ENCODE data around the gene GATAD2B. TPM values are rescaled to one million over a fixed set of nuclear protein-coding genes. Genes with fewer than 3 reads are reported as not detected.

The GATAD2B gene
- total and polyA plus RNA-seq, 9 donors: 11.2 to 73.0 (median 55.8) TPM

- intact Hi-C loops (cut with DNase I): no loop called here
- DNase-seq: no peak
- H3K27me3 ChIP-seq: no peaks in the 10 kb centered on the region
- no peak for TF ChIP-seq POLR2A (IDR thresholded peaks at IDR 0.05)
- TF ChIP-seq, protein P1, sequence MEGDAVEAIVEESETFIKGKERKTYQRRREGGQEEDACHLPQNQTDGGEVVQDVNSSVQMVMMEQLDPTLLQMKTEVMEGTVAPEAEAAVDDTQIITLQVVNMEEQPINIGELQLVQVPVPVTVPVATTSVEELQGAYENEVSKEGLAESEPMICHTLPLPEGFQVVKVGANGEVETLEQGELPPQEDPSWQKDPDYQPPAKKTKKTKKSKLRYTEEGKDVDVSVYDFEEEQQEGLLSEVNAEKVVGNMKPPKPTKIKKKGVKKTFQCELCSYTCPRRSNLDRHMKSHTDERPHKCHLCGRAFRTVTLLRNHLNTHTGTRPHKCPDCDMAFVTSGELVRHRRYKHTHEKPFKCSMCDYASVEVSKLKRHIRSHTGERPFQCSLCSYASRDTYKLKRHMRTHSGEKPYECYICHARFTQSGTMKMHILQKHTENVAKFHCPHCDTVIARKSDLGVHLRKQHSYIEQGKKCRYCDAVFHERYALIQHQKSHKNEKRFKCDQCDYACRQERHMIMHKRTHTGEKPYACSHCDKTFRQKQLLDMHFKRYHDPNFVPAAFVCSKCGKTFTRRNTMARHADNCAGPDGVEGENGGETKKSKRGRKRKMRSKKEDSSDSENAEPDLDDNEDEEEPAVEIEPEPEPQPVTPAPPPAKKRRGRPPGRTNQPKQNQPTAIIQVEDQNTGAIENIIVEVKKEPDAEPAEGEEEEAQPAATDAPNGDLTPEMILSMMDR (IDR thresholded peaks at IDR 0.05): no peak
- no peak for TF ChIP-seq EP300 (IDR thresholded peaks at IDR 0.05)
- H3K4me1 ChIP-seq (ENCODE audit: insufficient read depth): no peaks in the 10 kb centered on the region
- H3K36me3 ChIP-seq: no peaks in the 10 kb centered on the region
- WGBS, 3 donors: 91 to 92% (median 92%) methylated on average over 3 of the region's 3 CpGs
- H3K27ac ChIP-seq: no peak overlapping the region
- no peaks in the 10 kb centered on the region for H3K9me3 ChIP-seq
- no peak overlapping the region for H3K4me3 ChIP-seq
Observed at GRCh38 chr1:153833171-153833570, 89.6 kb downstream of the GATAD2B start.

DNA sequence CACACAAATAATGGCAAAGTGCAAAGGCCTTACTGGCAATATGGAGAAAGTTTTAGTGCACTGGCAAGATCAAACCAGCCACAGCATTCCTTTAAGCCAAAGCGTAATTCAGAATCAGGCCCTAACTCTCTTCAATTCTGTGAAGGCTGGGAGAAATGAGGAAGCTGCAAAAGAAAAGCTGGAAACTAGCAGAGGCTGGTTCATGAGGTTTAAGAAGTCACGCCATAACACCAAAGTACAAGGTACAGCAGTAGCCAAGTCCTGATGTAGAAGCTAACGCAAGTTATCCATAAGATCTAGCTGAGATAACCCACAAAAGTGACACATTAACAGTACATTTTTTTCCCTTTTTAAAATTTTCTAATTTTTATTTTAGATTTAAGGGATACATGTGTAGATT, 90.5 kb downstream of the GATAD2B start:
- WGBS, 3 donors: 95 to 96% (median 96%) methylated on average over 3 of the region's 3 CpGs
- intact Hi-C loops (cut with DNase I): no loop called here
- H3K27ac ChIP-seq: no peak overlapping the region
- H3K4me1 ChIP-seq (ENCODE audit: insufficient read depth): no peaks in the 10 kb centered on the region
- H3K27me3 ChIP-seq: no peaks in the 10 kb centered on the region
- no peak for DNase-seq
- TF ChIP-seq POLR2A (IDR thresholded peaks at IDR 0.05): no peak
- TF ChIP-seq, protein P1 (IDR thresholded peaks at IDR 0.05): no peak
- no peak for TF ChIP-seq EP300 (IDR thresholded peaks at IDR 0.05)
- no peaks in the 10 kb centered on the region for H3K36me3 ChIP-seq
- no peak overlapping the region for H3K4me3 ChIP-seq
- H3K9me3 ChIP-seq: no peaks in the 10 kb centered on the region

DNA sequence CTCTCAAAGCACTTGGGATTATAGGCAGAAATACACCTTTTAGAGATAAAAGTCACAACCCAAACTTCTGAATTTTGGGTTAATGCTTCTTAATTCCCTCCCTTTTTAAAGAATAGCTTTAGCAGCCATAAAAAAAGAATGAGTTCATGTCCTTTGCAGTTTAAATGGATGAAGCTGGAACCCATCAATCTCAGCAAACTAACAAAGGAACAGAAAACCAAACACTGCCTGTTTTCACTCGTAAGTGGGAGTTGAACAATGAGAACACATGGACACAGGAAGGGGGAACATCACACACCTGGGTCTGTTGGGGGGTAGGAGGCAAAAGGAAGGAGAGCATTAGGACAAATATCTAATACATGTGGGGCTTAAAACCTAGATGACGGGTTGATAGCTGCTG, 91.7 kb downstream of the GATAD2B start:
- intact Hi-C loops (cut with DNase I): no loop called here
- 84 to 90% (median 89%) methylated on average over 2 of the region's 2 CpGs for WGBS, 3 donors
- DNase-seq: no peak
- Histone ChIP-seq H3K27ac (no peak overlapping the region), H3K9me3 (no peaks in the 10 kb centered on the region), H3K27me3 (no peaks in the 10 kb centered on the region), H3K36me3 (no peaks in the 10 kb centered on the region), H3K4me1 (ENCODE audit: insufficient read depth) (peaks cover 1% of the 10 kb centered on the region), H3K4me3 (no peak overlapping the region)
- TF ChIP-seq POLR2A (IDR thresholded peaks at IDR 0.05) (no peak), EP300 (IDR thresholded peaks at IDR 0.05) (no peak)
- TF ChIP-seq, protein P1 (IDR thresholded peaks at IDR 0.05): no peak

- intact Hi-C loops (cut with DNase I): no loop called here
- H3K4me3 ChIP-seq: no peak overlapping the region
- H3K9me3 ChIP-seq: no peaks in the 10 kb centered on the region
- TF ChIP-seq EP300 (IDR thresholded peaks at IDR 0.05): no peak
- TF ChIP-seq POLR2A (IDR thresholded peaks at IDR 0.05): no peak
- TF ChIP-seq, protein P1 (IDR thresholded peaks at IDR 0.05): no peak
- H3K4me1 ChIP-seq (ENCODE audit: insufficient read depth): peaks cover 2% of the 10 kb centered on the region
- H3K36me3 ChIP-seq: no peaks in the 10 kb centered on the region
- 82 to 83% (median 82%) methylated on average over 6 of the region's 6 CpGs for WGBS, 3 donors
- no peak for DNase-seq
- H3K27ac ChIP-seq: no peak overlapping the region
- no peaks in the 10 kb centered on the region for H3K27me3 ChIP-seq
Observed at GRCh38 chr1:153827168-153827964, 95.4 kb downstream of the GATAD2B start.

Measured in ovary (tissue), 9 donors.